HEK293 (cell line): ENCODE data around the gene TUBE1.
A peak's percentile ranks its signal among the peaks of the same experiment; 100 is the strongest.

Experiments used
- IKZF3 ChIP-seq: fragments of 450-650 bp; IDR thresholded peaks from 2 replicates; pipeline ENCODE4 v1.5.0; 2018; ENCODE audit warnings: missing biosample characterization, mild to moderate bottlenecking, missing genetic modification characterization, moderate library complexity
- PRDM1 ChIP-seq: fragments of 450-650 bp; formaldehyde crosslinking; IDR thresholded peaks from 2 replicates; pipeline ENCODE4; 2016; ENCODE audit warnings: missing biosample characterization, missing genetic modification characterization
- SP2 ChIP-seq: fragments of 450-650 bp; formaldehyde crosslinking; IDR thresholded peaks from 2 replicates; pipeline ENCODE4 v1.5.1; 2016; ENCODE audit warnings: missing biosample characterization, missing genetic modification characterization
- SP7 ChIP-seq: fragments of 450-650 bp; formaldehyde crosslinking; IDR thresholded peaks from 2 replicates; pipeline ENCODE4 v1.5.1; 2016; ENCODE audit warnings: missing biosample characterization, missing genetic modification characterization
- YY1 ChIP-seq: fragments of 450-650 bp; formaldehyde crosslinking; IDR thresholded peaks from 2 replicates; pipeline ENCODE4 v1.5.1; 2018; ENCODE audit warnings: missing biosample characterization, missing genetic modification characterization
- ZBTB17 ChIP-seq: fragments of 450-650 bp; formaldehyde crosslinking; IDR thresholded peaks from 2 replicates; pipeline ENCODE4 v1.5.1; 2016; ENCODE audit warnings: missing biosample characterization, missing genetic modification characterization
- ZBTB21 ChIP-seq: fragments of 450-650 bp; formaldehyde crosslinking; IDR thresholded peaks from 2 replicates; pipeline ENCODE4 v1.5.1; 2017; ENCODE audit warnings: missing biosample characterization, missing genetic modification characterization
- ZBTB8A ChIP-seq: fragments of 450-650 bp; formaldehyde crosslinking; IDR thresholded peaks from 2 replicates; pipeline ENCODE4 v1.5.1; 2016; ENCODE audit warnings: missing biosample characterization, missing genetic modification characterization
- ZFHX2 ChIP-seq: fragments of 450-650 bp; formaldehyde crosslinking; conservative IDR thresholded peaks from 2 replicates; pipeline ENCODE4 v1.5.1; 2016; ENCODE audit warnings: missing biosample characterization, missing genetic modification characterization
- ZFP41 ChIP-seq: fragments of 450-650 bp; formaldehyde crosslinking; IDR thresholded peaks from 2 replicates; pipeline ENCODE4 v1.5.1; 2016; ENCODE audit warnings: missing biosample characterization, missing genetic modification characterization, borderline replicate concordance
- ZNF155 ChIP-seq: fragments of 450-650 bp; formaldehyde crosslinking; IDR thresholded peaks from 2 replicates; pipeline ENCODE4 v1.5.1; 2016; ENCODE audit warnings: missing biosample characterization, missing genetic modification characterization
- ZNF2 ChIP-seq: fragments of 450-650 bp; formaldehyde crosslinking; IDR thresholded peaks from 2 replicates; pipeline ENCODE4 v1.5.1; 2016; ENCODE audit warnings: missing biosample characterization, missing genetic modification characterization
- ZNF248 ChIP-seq: fragments of 450-650 bp; formaldehyde crosslinking; IDR thresholded peaks from 2 replicates; pipeline ENCODE4 v1.5.1; 2017; ENCODE audit warnings: missing biosample characterization, missing genetic modification characterization
- ZNF292 ChIP-seq: fragments of 450-650 bp; formaldehyde crosslinking; IDR thresholded peaks from 2 replicates; pipeline ENCODE4 v1.5.1; 2016; ENCODE audit warnings: low read depth, missing biosample characterization, missing genetic modification characterization, borderline replicate concordance
- ZNF501 ChIP-seq: fragments of 450-650 bp; formaldehyde crosslinking; IDR thresholded peaks from 2 replicates; pipeline ENCODE4 v1.5.1; 2016; ENCODE audit warnings: missing biosample characterization, missing genetic modification characterization
- ZNF571 ChIP-seq: fragments of 450-650 bp; formaldehyde crosslinking; IDR thresholded peaks from 2 replicates; pipeline ENCODE4 v1.5.0; 2017; ENCODE audit warnings: missing biosample characterization, missing genetic modification characterization
- ZNF624 ChIP-seq: fragments of 450-650 bp; formaldehyde crosslinking; IDR thresholded peaks from 2 replicates; pipeline ENCODE4 v1.5.1; 2017; ENCODE audit warnings: missing biosample characterization, missing genetic modification characterization
- ZNF626 ChIP-seq: fragments of 450-650 bp; sonication (Bioruptor Pico); formaldehyde crosslinking; IDR thresholded peaks from 2 replicates; pipeline ENCODE4 v1.5.1; 2018; ENCODE audit warnings: missing biosample characterization, missing genetic modification characterization, inconsistent platforms
- ZNF660 ChIP-seq: fragments of 450-650 bp; IDR thresholded peaks from 2 replicates; pipeline ENCODE4 v1.5.1; 2018; ENCODE audit warnings: missing biosample characterization, mild to moderate bottlenecking, missing genetic modification characterization
- ZNF768 ChIP-seq: fragments of 450-650 bp; formaldehyde crosslinking; IDR thresholded peaks from 2 replicates; pipeline ENCODE4 v1.5.1; 2018; ENCODE audit warnings: missing biosample characterization, mild to moderate bottlenecking, missing genetic modification characterization
- ZNF843 ChIP-seq: fragments of 450-650 bp; formaldehyde crosslinking; IDR thresholded peaks from 2 replicates; pipeline ENCODE4 v1.5.1; 2016; ENCODE audit warnings: missing biosample characterization, missing genetic modification characterization
- ZSCAN16 ChIP-seq: fragments of 450-650 bp; formaldehyde crosslinking; IDR thresholded peaks from 2 replicates; pipeline ENCODE4 v1.5.1; 2016; ENCODE audit warnings: missing biosample characterization, missing genetic modification characterization
- TF ChIP-seq, protein P1 (sequence below): fragments of 450-650 bp; formaldehyde crosslinking; IDR thresholded peaks from 2 replicates; pipeline ENCODE4 v1.5.1; 2016; ENCODE audit warnings: missing biosample characterization, missing genetic modification characterization
- TF ChIP-seq, protein P2 (sequence below): fragments of 450-650 bp; formaldehyde crosslinking; IDR thresholded peaks from 2 replicates; pipeline ENCODE4 v1.5.1; 2016; ENCODE audit warnings: missing biosample characterization, missing genetic modification characterization
- TF ChIP-seq, protein P3 (sequence below): fragments of 450-650 bp; formaldehyde crosslinking; IDR thresholded peaks from 2 replicates; pipeline ENCODE4 v1.5.1; 2016; ENCODE audit warnings: missing biosample characterization, missing genetic modification characterization, borderline replicate concordance
- TF ChIP-seq, protein P4 (sequence below): fragments of 450-650 bp; formaldehyde crosslinking; IDR thresholded peaks from 2 replicates; pipeline ENCODE4 v1.5.1; 2016; ENCODE audit warnings: missing biosample characterization, missing genetic modification characterization
- TF ChIP-seq, protein P5 (sequence below): fragments of 450-650 bp; formaldehyde crosslinking; IDR thresholded peaks from 2 replicates; pipeline ENCODE4 v1.5.1; 2017; ENCODE audit warnings: missing biosample characterization, missing genetic modification characterization

The TUBE1 gene

DNA sequence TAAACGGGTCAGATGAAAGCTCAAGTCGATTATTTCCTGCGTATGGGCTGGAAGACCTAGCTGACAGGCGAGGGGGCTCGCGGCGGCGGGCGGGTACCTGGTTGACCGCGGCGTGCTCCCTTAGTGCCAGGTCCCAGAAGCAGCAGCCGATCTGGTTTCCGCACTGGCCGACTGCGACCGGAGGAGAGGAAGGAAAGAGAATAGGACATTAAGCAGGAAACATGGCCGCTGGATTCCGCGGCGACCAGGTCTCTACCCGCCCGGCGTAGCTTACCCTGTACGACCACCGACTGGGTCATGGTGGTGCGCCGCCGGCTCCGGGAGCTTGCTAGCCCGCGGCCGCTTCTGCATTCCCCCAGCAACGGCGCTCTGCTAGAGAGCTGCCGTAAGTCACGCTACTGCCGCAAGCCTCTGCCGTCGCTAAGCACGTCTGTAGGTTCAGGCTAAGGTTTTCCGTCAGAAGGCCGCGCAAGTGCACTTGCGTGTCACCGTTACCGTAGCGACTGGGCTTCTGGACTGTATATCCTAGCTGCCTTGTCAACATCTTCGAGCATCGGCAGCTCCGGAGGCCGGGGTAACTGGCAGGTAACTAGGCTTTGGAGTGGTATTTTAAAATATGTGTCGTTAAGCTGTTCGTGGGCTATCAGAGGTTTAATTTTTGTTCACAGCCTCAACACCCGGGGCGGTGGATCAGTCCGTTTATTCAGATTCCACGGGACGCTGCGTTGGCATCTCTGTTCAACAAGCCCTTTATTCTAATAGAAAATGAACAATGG is at the start of gene TUBE1, which contains the start of gene FAM229B (continued):
- 0 out of 2 replicates have a peak, but pooled peaks have one; percentile 7 for TF ChIP-seq ZBTB8A (tag by site-specific recombination)
- TF ChIP-seq ZFHX2 = no peak
- peak; percentile 43; the same call in 1 of the 2 replicates for TF ChIP-seq ZNF843 (tag by site-specific recombination)
- TF ChIP-seq ZNF292 (tag by site-specific recombination) = no peak
- no peak for TF ChIP-seq ZNF768
- no peak for TF ChIP-seq ZFP41 (tag by site-specific recombination)
- TF ChIP-seq IKZF3 = no peak
- TF ChIP-seq ZNF155 (tag by site-specific recombination) = no peak
- TF ChIP-seq, protein P1, sequence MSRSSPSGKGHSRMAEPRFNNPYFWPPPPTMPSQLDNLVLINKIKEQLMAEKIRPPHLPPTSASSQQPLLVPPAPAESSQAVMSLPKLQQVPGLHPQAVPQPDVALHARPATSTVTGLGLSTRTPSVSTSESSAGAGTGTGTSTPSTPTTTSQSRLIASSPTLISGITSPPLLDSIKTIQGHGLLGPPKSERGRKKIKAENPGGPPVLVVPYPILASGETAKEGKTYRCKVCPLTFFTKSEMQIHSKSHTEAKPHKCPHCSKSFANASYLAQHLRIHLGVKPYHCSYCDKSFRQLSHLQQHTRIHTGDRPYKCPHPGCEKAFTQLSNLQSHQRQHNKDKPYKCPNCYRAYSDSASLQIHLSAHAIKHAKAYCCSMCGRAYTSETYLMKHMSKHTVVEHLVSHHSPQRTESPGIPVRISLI (tag by site-specific recombination) = no peak
- no peak for TF ChIP-seq SP2
- TF ChIP-seq ZBTB17 (tag by site-specific recombination) = peak; percentile 82
- peak; percentile 75; the same call in 1 of the 2 replicates for TF ChIP-seq ZNF501
- TF ChIP-seq, protein P2, sequence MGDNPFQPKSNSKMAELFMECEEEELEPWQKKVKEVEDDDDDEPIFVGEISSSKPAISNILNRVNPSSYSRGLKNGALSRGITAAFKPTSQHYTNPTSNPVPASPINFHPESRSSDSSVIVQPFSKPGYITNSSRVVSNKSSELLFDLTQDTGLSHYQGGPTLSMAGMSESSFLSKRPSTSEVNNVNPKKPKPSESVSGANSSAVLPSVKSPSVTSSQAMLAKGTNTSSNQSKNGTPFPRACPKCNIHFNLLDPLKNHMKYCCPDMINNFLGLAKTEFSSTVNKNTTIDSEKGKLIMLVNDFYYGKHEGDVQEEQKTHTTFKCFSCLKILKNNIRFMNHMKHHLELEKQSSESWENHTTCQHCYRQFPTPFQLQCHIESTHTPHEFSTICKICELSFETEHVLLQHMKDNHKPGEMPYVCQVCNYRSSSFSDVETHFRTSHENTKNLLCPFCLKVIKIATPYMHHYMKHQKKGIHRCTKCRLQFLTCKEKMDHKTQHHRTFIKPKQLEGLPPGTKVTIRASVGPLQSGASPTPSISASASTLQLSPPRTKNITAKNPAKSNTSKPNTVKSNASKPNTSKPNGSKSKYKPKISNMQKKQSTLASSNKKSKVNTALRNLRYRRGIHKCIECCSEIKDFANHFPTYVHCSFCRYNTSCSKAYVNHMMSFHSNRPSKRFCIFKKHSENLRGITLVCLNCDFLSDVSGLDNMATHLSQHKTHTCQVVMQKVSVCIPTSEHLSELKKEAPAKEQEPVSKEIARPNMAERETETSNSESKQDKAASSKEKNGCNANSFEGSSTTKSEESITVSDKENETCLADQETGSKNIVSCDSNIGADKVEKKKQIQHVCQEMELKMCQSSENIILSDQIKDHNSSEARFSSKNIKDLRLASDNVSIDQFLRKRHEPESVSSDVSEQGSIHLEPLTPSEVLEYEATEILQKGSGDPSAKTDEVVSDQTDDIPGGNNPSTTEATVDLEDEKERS = no peak
- TF ChIP-seq PRDM1 (tag by site-specific recombination) = no peak
- TF ChIP-seq, protein P3, sequence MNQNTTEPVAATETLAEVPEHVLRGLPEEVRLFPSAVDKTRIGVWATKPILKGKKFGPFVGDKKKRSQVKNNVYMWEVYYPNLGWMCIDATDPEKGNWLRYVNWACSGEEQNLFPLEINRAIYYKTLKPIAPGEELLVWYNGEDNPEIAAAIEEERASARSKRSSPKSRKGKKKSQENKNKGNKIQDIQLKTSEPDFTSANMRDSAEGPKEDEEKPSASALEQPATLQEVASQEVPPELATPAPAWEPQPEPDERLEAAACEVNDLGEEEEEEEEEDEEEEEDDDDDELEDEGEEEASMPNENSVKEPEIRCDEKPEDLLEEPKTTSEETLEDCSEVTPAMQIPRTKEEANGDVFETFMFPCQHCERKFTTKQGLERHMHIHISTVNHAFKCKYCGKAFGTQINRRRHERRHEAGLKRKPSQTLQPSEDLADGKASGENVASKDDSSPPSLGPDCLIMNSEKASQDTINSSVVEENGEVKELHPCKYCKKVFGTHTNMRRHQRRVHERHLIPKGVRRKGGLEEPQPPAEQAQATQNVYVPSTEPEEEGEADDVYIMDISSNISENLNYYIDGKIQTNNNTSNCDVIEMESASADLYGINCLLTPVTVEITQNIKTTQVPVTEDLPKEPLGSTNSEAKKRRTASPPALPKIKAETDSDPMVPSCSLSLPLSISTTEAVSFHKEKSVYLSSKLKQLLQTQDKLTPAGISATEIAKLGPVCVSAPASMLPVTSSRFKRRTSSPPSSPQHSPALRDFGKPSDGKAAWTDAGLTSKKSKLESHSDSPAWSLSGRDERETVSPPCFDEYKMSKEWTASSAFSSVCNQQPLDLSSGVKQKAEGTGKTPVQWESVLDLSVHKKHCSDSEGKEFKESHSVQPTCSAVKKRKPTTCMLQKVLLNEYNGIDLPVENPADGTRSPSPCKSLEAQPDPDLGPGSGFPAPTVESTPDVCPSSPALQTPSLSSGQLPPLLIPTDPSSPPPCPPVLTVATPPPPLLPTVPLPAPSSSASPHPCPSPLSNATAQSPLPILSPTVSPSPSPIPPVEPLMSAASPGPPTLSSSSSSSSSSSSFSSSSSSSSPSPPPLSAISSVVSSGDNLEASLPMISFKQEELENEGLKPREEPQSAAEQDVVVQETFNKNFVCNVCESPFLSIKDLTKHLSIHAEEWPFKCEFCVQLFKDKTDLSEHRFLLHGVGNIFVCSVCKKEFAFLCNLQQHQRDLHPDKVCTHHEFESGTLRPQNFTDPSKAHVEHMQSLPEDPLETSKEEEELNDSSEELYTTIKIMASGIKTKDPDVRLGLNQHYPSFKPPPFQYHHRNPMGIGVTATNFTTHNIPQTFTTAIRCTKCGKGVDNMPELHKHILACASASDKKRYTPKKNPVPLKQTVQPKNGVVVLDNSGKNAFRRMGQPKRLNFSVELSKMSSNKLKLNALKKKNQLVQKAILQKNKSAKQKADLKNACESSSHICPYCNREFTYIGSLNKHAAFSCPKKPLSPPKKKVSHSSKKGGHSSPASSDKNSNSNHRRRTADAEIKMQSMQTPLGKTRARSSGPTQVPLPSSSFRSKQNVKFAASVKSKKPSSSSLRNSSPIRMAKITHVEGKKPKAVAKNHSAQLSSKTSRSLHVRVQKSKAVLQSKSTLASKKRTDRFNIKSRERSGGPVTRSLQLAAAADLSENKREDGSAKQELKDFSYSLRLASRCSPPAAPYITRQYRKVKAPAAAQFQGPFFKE (tag by site-specific recombination) = no peak
- peak; percentile 59; the same call in 1 of the 2 replicates for TF ChIP-seq ZNF2
- TF ChIP-seq, protein P4, sequence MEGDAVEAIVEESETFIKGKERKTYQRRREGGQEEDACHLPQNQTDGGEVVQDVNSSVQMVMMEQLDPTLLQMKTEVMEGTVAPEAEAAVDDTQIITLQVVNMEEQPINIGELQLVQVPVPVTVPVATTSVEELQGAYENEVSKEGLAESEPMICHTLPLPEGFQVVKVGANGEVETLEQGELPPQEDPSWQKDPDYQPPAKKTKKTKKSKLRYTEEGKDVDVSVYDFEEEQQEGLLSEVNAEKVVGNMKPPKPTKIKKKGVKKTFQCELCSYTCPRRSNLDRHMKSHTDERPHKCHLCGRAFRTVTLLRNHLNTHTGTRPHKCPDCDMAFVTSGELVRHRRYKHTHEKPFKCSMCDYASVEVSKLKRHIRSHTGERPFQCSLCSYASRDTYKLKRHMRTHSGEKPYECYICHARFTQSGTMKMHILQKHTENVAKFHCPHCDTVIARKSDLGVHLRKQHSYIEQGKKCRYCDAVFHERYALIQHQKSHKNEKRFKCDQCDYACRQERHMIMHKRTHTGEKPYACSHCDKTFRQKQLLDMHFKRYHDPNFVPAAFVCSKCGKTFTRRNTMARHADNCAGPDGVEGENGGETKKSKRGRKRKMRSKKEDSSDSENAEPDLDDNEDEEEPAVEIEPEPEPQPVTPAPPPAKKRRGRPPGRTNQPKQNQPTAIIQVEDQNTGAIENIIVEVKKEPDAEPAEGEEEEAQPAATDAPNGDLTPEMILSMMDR (tag by site-specific recombination) = peak; percentile 50; the same call in 1 of the 2 replicates
- TF ChIP-seq ZSCAN16 (tag by site-specific recombination) = no peak
- TF ChIP-seq ZNF248 (tag by site-specific recombination) = no peak
- no peak for TF ChIP-seq ZNF626 (tag by site-specific recombination)
- no peak for TF ChIP-seq ZNF571 (tag by site-specific recombination)
- TF ChIP-seq YY1 (tag by site-specific recombination) = peak; percentile 67; the same call in 1 of the 2 replicates
- peak; percentile 63; the same call in 1 of the 2 replicates for TF ChIP-seq ZNF660 (tag by site-specific recombination)
- TF ChIP-seq, protein P5, sequence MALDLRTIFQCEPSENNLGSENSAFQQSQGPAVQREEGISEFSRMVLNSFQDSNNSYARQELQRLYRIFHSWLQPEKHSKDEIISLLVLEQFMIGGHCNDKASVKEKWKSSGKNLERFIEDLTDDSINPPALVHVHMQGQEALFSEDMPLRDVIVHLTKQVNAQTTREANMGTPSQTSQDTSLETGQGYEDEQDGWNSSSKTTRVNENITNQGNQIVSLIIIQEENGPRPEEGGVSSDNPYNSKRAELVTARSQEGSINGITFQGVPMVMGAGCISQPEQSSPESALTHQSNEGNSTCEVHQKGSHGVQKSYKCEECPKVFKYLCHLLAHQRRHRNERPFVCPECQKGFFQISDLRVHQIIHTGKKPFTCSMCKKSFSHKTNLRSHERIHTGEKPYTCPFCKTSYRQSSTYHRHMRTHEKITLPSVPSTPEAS (tag by site-specific recombination) = no peak
- TF ChIP-seq ZBTB21 (tag by site-specific recombination) = 0 out of 2 replicates have a peak, but pooled peaks have one; percentile 17
- TF ChIP-seq SP7 (tag by site-specific recombination) = peak; percentile 70
- TF ChIP-seq ZNF624 = no peak
